Vagina (tissue), 2 donors: ENCODE data around the gene IGF1. TPM values are rescaled to one million over a fixed set of nuclear protein-coding genes. Genes with fewer than 3 reads are reported as not detected.

Experiments used
- DNase-seq, 2 donors: peaks; one replicate each; pipeline ENCODE4 v3.0.0-alpha.2; 2017; ENCODE audit errors: extremely low spot score in 2 of 2
- H3K27ac ChIP-seq: fragments of 200-600 bp; sonication (generic); one replicate; pipeline ENCODE4 v1.5.1; 2019
- H3K27me3 ChIP-seq: fragments of 200-600 bp; sonication (generic); one replicate; pipeline ENCODE4 v1.5.1; 2019
- H3K36me3 ChIP-seq, 2 donors: fragments of 200-600 bp; sonication (generic); one replicate each; pipeline ENCODE4 v1.5.1; 2017 to 2019
- H3K4me1 ChIP-seq: fragments of 200-600 bp; sonication (generic); one replicate; pipeline ENCODE4 v1.5.1; 2019
- H3K4me3 ChIP-seq, 2 donors: fragments of 200-600 bp; sonication (generic); 1 replicate in 1 of 2; 2 replicates in 1 of 2; pipeline ENCODE4 v1.5.1; 2016 to 2019
- H3K9me3 ChIP-seq: fragments of 200-600 bp; sonication (generic); one replicate; pipeline ENCODE4 v1.5.1; 2019
- CTCF ChIP-seq, 3 experiments: fragments of 450-650 bp in 2 of 3; fragments of 200-600 bp in 1 of 3; sonication (generic) in 1 of 3; IDR thresholded peaks; one replicate each; pipeline ENCODE4 v1.5.1; 2017 to 2019; ENCODE audit warnings: antibody characterized with exemption in 3 of 3, mild to moderate bottlenecking in 2 of 3, moderate library complexity in 2 of 3
- POLR2A ChIP-seq, 2 donors: fragments of 450-650 bp; IDR thresholded peaks; one replicate each; pipeline ENCODE4 v1.6.1; 2017; ENCODE audit warnings: antibody characterized with exemption in 2 of 2, mild to moderate bottlenecking in 2 of 2, moderate library complexity in 2 of 2
- POLR2AphosphoS5 ChIP-seq, 2 donors: sonication (generic); formaldehyde crosslinking; IDR thresholded peaks; one replicate each; pipeline ENCODE4 v1.9.0; 2017; ENCODE audit warnings: antibody characterized with exemption in 2 of 2, mild to moderate bottlenecking in 2 of 2, low read depth in 1 of 2; ENCODE audit not compliant: insufficient read depth in 1 of 2
- intact Hi-C: fragments of 100-400 bp; cut with DNase I; formaldehyde crosslinking; loops from one replicate; pipeline ENCODE4 v1.15.1; 2023
- total RNA-seq: library from RNA; depleted of rRNA; stranded (reverse); fragments of >200 nt; gene quantifications from one replicate; pipeline ENCODE4 v1.2.3, GENCODE V29; 2016

Gene IGF1
- total RNA-seq, 1 donor from 2014 or later: 68.0 TPM

GRCh38 chr12:102468261-102468915, 12.0 kb downstream of the IGF1 start:
- no peaks in the 10 kb centered on the region for H3K9me3 ChIP-seq
- DNase-seq: no peak
- H3K27me3 ChIP-seq: no peaks in the 10 kb centered on the region
- H3K27ac ChIP-seq: no peak overlapping the region
- no peaks in the 10 kb centered on the region for H3K4me1 ChIP-seq
- intact Hi-C loops: no loop called here
- no peak overlapping the region for H3K4me3 ChIP-seq
- TF ChIP-seq CTCF (IDR thresholded peaks at IDR 0.05): no peak
- no peak for TF ChIP-seq POLR2A (IDR thresholded peaks at IDR 0.05)
- TF ChIP-seq POLR2AphosphoS5 (IDR thresholded peaks at IDR 0.05; ENCODE audit: insufficient read depth in 1 of 2, low read depth in 1 of 2): no peak
- no peaks in the 10 kb centered on the region for H3K36me3 ChIP-seq

- TF ChIP-seq POLR2A (IDR thresholded peaks at IDR 0.05) (no peak), POLR2AphosphoS5 (IDR thresholded peaks at IDR 0.05; ENCODE audit: insufficient read depth in 1 of 2, low read depth in 1 of 2) (no peak), CTCF (IDR thresholded peaks at IDR 0.05) (no peak)
- Histone ChIP-seq H3K4me3 (no peak overlapping the region), H3K27me3 (no peaks in the 10 kb centered on the region), H3K4me1 (no peaks in the 10 kb centered on the region), H3K27ac (no peak overlapping the region), H3K36me3 (no peaks in the 10 kb centered on the region), H3K9me3 (no peaks in the 10 kb centered on the region)
- no peak for DNase-seq
- intact Hi-C loops: no loop called here
Measured at GRCh38 chr12:102465762-102466560, 14.4 kb downstream of the IGF1 start.

GRCh38 chr12:102463659-102464249, 16.6 kb downstream of the IGF1 start:
- H3K27me3 ChIP-seq: no peaks in the 10 kb centered on the region
- no peak for DNase-seq
- no peak overlapping the region for H3K4me3 ChIP-seq
- no peaks in the 10 kb centered on the region for H3K36me3 ChIP-seq
- H3K27ac ChIP-seq: peak overlapping the region; percentile 9
- TF ChIP-seq CTCF (IDR thresholded peaks at IDR 0.05) (no peak), POLR2A (IDR thresholded peaks at IDR 0.05) (no peak), POLR2AphosphoS5 (IDR thresholded peaks at IDR 0.05; ENCODE audit: insufficient read depth in 1 of 2, low read depth in 1 of 2) (no peak)
- H3K9me3 ChIP-seq: no peaks in the 10 kb centered on the region
- H3K4me1 ChIP-seq: no peaks in the 10 kb centered on the region
- intact Hi-C loops: no loop called here

- Histone ChIP-seq H3K36me3 (no peaks in the 10 kb centered on the region), H3K4me3 (no peak overlapping the region), H3K27me3 (no peaks in the 10 kb centered on the region), H3K9me3 (no peaks in the 10 kb centered on the region), H3K27ac (peak overlapping the region; percentile 6), H3K4me1 (no peaks in the 10 kb centered on the region)
- DNase-seq: no peak
- TF ChIP-seq CTCF (IDR thresholded peaks at IDR 0.05): no peak
- TF ChIP-seq POLR2A (IDR thresholded peaks at IDR 0.05): no peak
- TF ChIP-seq POLR2AphosphoS5 (IDR thresholded peaks at IDR 0.05; ENCODE audit: insufficient read depth in 1 of 2, low read depth in 1 of 2): no peak
- intact Hi-C loops: no loop called here
Measured at GRCh38 chr12:102462795-102463465, 17.4 kb downstream of the IGF1 start.
